Vein endothelial cell (primary cell): ENCODE measurements around the gene RIIAD1. TPM values are rescaled to one million over a fixed set of nuclear protein-coding genes. Genes with fewer than 3 reads are reported as not detected.

Experiments used
- small RNA-seq: library from RNA; depleted of rRNA; stranded (forward); fragments of <200 nt; gene quantifications from one replicate; pipeline ENCODE3, GENCODE V24; 2012
- total RNA-seq: library from RNA; depleted of rRNA; stranded (reverse); fragments of >200 nt; gene quantifications from 2 replicates; pipeline ENCODE4 v1.2.3, GENCODE V29; 2012

The RIIAD1 gene
- total RNA-seq, result not detected in 2 replicates

GRCh38 chr1:151720974-151721787, at the start of gene RIIAD1:
Gene RIIAD1 (plus strand): TSS chr1:151721522. CDS start chr1:151721537, 15 bp downstream.

GRCh38 chr1:151716771-151717631, 4.3 kb upstream of the RIIAD1 start, which contains the start of gene CELF3:
Gene CELF3 (minus strand): TSS chr1:151716803. CDS start chr1:151716020, 783 bp downstream.

GRCh38 chr1:151762941-151763921, 41.9 kb downstream of the RIIAD1 start, which contains the start of gene MRPL9:
Gene MRPL9 (minus strand): TSS chr1:151763496. CDS start chr1:151763479, 17 bp downstream.

Small RNA genes within 50 kb of the gene (small RNA-seq; reads per million reads assigned to genes)
- not detected for gene RNU6-662P

Other genes with a start within 250 kb of the RIIAD1 start
- under 0.01 and 0.96 TPM in 2 replicates for gene CGN, start 210.1 kb upstream of the RIIAD1 start, total RNA-seq
- gene TUFT1, start 181.2 kb upstream of the RIIAD1 start, total RNA-seq, result 3.9 and 5.9 TPM in 2 replicates
- 17.9 and 18.6 TPM in 2 replicates for gene SNX27, start 109.5 kb upstream of the RIIAD1 start, total RNA-seq
- gene CELF3, start 4.7 kb upstream of the RIIAD1 start, total RNA-seq, result not detected in 2 replicates
- gene MRPL9, start 42.0 kb downstream of the RIIAD1 start, total RNA-seq, result 105 and 108 TPM in 2 replicates
- gene TDRKH, start 69.0 kb downstream of the RIIAD1 start, total RNA-seq, result 3.9 and 4.1 TPM in 2 replicates
- gene LINGO4, start 83.9 kb downstream of the RIIAD1 start, total RNA-seq, result not detected in 2 replicates
- gene RORC, start 110.3 kb downstream of the RIIAD1 start, total RNA-seq, result not detected in 2 replicates
- gene C2CD4D, start 118.3 kb downstream of the RIIAD1 start, total RNA-seq, result under 0.01 TPM in 1 of 2 replicates, not detected in the other
- not detected in 2 replicates for gene THEM5, start 132.2 kb downstream of the RIIAD1 start, total RNA-seq
- gene THEM4, start 188.0 kb downstream of the RIIAD1 start, total RNA-seq, result 14.4 and 22.3 TPM in 2 replicates